Endothelial cell of hepatic sinusoid (primary cell): ENCODE data around the gene CALHM3.

Experiments
- in situ Hi-C: cut with HindIII; loops from 2 replicates; pipeline ENCODE4 v1.10.0; 2017; ENCODE audit warnings: low sequenced_read_pairs

Gene CALHM3

DNA sequence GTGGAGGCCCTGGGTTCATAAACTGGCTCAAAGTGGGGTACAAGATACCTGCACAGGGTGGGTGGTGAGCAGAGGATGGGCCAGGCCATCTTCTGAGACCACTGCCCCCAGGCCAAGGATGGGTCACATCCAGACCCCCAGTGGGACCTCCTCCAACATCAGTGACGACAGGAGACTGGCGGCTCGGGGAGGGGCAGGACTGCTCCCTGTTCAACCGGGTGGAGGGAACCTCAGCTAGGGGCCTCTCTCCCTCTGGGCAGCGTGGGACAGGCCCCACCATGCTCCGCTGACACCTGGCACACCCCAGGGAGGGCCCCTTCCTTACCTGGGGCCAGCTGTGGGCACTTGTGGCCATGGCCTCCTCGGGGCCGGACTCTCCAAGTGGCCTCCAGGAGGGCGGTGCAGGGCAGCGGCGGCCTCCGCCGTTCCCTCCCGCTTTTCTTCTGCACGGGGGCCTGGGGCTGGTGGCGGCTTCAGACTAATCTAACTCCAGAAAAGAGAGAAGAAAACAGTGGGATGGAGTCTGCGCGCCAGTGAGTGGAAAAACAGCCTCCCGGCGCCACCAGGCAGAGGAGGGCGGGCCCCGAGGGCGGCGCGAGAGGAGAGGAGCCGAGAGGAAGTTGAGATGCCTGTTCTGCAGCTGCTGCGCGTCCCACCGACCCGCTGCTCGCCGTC is 27.1 kb downstream of the CALHM3 start, which contains the start of gene CALHM2:
TSS of gene CALHM2 (minus strand) at position 540 of the 675 bp plus-strand sequence. CDS start 2,429 bp downstream, outside the sequence.
- in situ Hi-C loops = no loop called here

DNA sequence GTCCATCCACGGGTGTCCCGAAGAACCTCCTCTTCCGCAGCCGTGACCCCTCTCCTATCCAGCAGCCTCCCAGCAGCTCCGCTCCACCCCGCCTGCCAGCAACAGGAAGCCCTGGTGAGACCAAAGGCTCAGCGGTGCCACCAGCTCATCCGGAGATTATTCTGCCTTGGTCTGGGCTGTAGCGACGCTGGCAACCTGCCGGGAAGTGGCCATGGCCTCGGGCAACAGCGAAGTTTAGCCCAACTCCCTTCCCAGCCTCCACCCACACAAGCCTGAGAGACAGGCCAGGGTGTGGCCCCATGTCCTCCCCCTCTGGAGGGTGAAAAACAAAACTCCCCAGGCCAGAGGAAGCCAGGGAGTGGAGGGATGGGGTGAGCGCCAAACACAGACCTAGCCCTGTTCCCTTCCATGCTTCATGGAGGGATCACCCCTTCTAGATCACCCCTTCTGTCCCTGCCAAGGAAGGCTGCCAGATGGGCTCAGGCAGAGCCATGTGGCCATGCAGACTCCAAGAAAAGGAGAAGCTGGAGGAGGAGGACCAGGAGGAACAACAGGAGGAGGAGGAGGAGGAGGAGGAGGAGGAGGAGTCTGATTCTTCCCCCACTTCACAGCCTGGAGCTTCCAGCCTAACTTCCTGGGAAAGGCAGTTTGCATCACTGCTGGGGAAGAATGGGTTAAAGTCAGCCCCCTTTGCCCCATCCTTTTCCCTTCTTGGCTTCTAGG is 27.8 kb downstream of the CALHM3 start:
- in situ Hi-C loops = no loop called here

DNA sequence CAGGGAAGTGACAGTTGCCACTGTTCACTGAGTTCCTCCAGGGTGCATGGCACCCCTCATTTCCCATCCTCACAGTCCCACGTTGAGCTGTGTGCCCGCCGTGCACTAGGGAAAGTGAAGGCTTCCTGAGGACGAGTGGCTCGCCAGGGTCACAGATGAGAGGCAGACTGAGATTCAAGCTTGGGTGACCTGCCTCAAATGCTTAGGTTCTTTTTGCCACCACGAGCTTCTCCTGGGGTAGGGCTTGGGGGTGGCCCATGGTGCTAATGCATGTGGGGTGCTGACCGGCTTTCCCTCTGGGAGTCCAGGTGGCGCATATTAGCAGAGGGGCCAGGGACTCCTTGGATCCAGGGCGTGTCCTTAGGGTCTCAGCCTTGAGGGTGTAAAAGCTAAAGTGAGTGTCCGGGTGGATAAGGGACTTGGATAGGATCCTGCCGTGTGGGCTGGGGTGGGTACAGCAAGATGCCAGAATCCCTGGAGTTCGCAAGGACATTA is 28.8 kb downstream of the CALHM3 start:
- in situ Hi-C loops = no loop called here

DNA sequence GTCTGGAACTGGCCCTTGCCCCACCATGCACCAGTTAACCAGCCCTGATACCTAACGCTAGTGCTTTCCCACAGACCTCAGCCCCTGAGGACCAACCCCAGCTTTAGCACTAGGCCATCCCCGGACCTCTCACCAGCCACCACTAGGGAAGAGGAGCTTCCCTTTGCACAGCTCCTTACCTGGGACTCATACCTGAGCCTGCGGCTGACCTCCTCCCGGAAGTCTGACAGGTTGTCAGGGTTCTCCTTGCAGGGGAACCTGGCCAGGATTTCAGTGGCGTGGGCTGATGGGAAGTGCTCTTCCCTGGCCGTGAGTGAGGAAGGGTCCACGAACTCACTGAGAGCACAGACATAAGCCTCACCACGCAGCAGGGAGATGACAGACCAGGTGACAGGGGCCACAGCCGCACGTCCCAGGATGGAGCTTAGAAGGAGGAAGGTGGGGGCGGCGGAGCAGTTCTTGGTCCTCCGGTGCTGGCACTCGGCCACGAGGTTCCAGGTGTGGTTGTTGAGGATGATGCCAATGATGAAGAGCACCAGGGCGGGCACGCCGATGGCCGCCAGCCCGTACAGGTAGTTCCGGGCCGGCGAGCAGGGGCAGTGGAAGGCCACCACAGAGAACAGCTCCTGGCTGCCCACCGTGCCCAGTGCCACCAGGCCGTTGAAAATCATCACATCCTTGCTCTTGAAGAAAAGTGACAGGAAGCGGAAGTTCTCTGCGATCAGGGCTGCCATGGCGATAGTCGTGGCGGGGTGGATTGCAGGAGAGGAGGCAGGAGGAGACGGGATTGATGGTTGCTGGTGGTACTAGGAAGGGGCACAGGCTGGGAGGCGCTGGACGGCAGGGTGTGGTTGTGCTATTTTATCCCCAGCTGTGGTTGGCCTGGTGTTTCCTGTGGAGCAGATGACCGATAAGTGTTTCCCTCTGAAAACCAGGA is 29.6 kb downstream of the CALHM3 start:
- in situ Hi-C loops = no loop called here

GRCh38 chr10:103448746-103449145 is 30.3 kb downstream of the CALHM3 start:
- in situ Hi-C loops = no loop called here

DNA sequence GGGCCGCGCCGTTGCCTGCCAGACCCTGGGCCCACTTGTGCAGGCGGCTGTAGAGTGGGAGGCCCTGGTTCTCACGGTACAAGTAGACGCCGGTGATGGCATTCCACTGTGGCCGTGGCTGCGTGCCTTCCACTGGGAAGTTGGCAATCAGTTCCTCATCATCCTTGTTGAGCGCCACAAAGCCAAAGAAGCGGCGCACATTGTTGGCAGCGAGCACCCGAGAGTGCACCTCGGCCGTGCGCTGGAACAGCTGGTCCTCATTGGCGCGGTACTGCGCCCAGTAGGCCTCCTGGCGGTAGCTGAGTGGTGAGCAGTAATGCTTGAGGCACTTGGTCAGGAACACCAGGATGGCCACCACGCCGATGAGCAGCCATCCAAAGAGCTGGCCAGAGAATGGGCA is 31.9 kb downstream of the CALHM3 start:
- in situ Hi-C loops = no loop called here

GRCh38 chr10:103445767-103446567 is 33.1 kb downstream of the CALHM3 start:
- in situ Hi-C loops = no loop called here

- in situ Hi-C loops = no loop called here
These were observed 33.7 kb downstream of the CALHM3 start for GRCh38 chr10:103445366-103445765.

GRCh38 chr10:103444478-103444877 is 34.6 kb downstream of the CALHM3 start:
- in situ Hi-C loops = no loop called here

- in situ Hi-C loops = no loop called here
These were observed 35.4 kb downstream of the CALHM3 start for GRCh38 chr10:103443475-103444185.

DNA sequence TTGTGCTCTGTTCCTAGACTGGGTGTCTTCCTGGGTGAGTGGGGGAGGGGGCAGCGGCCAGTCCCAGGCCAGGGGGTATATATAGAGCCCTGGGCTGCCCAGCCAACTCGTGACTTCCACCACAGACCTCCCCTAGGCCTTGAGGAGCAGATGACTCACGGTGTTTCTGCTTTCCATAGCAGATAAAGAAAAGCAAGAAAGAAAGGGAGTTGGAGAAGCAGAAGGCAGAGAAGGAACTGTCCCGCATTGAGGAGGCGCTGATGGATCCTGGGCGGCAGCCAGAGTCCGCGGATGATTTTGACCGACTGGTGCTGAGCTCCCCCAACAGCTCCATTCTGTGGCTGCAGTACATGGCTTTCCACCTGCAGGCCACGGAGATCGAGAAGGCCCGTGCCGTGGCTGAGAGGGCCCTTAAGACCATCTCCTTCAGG is 37.0 kb downstream of the CALHM3 start:
- in situ Hi-C loops = no loop called here

DNA sequence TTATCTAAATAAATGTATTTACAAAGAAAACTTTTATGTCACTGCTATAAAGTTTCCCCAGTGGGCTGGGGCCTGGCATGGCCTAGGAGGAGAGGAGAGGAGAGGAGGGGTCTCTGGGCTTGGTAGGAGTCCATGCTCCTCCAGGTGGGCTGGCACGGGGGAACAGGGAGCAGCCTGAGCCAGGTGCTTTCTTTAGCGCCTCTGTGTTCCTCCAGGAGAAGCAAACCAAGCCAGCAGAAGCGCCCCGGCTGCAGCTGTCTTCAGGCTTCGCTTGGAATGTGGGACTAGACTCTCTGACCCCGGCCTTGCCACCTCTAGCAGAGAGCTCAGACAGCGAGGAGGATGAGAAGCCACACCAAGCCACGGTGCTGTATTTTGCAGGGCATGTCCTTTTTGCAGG is 37.4 kb downstream of the CALHM3 start:
- in situ Hi-C loops = no loop called here

GRCh38 chr10:103441206-103441605 is 37.8 kb downstream of the CALHM3 start:
- in situ Hi-C loops = no loop called here

GRCh38 chr10:103440416-103440815 is 38.6 kb downstream of the CALHM3 start:
- in situ Hi-C loops = no loop called here

DNA sequence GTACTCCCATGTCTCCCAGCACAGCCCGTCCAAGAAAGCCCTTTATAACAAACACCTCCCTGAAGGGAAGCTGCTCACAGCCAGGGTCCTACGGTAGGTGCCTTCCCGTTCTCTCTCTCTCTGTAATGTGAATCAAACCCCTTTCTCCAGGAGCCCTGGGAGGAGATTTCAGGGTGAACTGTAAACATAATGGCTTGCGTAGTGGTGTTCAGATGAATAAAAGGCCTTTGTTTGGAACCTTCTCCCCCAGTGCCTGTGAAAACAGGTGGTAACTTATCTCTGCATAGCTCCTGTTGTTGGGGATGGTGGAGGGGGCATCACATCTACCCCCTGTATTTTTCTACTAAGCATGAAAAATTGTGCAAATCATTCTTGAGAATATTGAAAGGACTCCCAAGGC is 39.3 kb downstream of the CALHM3 start:
- in situ Hi-C loops = no loop called here

GRCh38 chr10:103433858-103434257 is 45.2 kb downstream of the CALHM3 start:
- in situ Hi-C loops = no loop called here

DNA sequence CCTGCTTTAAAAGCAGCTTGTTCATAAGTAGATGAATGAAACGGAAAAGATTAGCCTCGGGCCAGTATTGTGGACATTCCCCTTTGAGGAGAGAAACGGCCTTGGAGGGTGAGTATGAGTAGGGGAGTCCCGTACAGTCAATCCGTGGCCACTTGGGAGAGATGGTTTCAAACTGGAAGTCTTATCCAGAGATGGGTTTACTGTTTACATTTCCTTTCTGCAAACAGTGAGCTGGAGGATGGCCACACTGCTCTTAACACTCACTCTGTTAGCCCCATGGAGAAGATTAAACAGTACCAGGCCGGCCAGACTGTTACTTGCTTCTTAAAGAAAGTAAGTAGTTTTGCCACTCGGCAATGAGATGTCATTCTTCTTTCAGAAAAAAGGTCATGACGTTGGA is 47.1 kb downstream of the CALHM3 start:
- in situ Hi-C loops = no loop called here

GRCh38 chr10:103429647-103430046 is 49.4 kb downstream of the CALHM3 start:
- in situ Hi-C loops = no loop called here

DNA sequence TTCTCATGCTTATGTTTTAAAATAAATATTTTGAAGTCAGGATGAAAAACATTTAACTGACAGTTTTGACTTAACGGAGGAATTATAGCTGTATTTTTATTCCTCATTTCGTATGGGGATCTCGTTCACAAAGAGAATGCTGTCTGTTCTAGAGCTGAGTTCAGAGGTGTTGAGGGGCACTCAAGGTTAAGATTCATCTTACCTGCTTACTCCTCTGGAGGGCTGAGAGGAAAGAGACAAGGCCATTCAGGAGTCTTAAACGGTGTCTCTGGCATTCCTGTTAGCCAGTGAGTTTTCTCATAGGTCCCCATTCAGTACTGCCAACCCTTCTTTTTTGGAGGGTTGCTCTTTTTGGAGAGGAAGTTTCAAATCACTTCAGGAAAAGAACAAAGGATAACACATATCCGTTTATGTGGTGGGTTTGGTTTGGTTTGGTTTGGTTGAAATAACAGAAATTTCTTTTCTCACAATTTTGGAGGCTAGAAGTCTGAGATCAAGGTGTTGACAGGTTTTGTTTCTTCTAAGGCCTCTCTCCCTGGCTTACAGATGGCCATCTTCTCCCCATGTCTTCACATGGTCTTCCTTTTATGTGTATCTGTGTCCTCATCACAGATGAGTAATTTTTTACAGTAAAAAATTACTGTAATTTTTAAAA is 49.9 kb downstream of the CALHM3 start:
- in situ Hi-C loops = no loop called here
